HT-29 (cell line): ENCODE data around the gene D2HGDH. TPM values are rescaled to one million over a fixed set of nuclear protein-coding genes. Genes with fewer than 3 reads are reported as not detected.
"Not testable (repeated sequence)": the region's sequence is repeated elsewhere in the genome, so short reads cannot be mapped to it uniquely, and the experiment has no call there.

ENCODE experiments used
- DNase-seq: peaks from one replicate; pipeline ENCODE4 v3.0.0-alpha.2; 2015; ENCODE audit warnings: low spot score
- total RNA-seq: library from RNA; depleted of rRNA; stranded (reverse); fragments of >200 nt; shearing (Covaris generic); gene quantifications from 2 replicates; pipeline ENCODE4 v1.2.3, GENCODE V29; 2014

The D2HGDH gene
- total RNA-seq, 1 experiment from 2014 or later: 53.7 TPM

DNA sequence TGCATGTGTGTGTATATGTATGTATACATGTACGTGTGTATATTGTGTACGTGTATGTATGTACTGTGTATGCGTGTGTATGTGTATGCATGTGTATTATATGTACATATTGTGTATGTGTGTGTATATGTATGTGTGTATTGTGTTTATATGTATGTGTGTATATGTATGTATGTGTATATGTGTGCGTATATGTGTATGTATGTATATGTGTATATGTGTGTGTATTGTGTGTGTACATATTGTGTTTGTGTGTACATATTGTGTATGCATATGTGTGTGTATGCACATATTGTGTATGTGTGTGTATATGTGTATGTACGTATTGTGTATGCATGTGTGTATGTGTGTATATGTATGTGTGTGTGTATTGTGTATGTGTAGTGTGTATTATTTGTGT lies 59.0 kb downstream of the D2HGDH start:
- no peak for DNase-seq

- no peak for DNase-seq
Measured at GRCh38 chr2:241794250-241794823, 59.9 kb downstream of the D2HGDH start.

- DNase-seq: no peak
Measured at GRCh38 chr2:241795021-241795999, 60.9 kb downstream of the D2HGDH start.

DNA sequence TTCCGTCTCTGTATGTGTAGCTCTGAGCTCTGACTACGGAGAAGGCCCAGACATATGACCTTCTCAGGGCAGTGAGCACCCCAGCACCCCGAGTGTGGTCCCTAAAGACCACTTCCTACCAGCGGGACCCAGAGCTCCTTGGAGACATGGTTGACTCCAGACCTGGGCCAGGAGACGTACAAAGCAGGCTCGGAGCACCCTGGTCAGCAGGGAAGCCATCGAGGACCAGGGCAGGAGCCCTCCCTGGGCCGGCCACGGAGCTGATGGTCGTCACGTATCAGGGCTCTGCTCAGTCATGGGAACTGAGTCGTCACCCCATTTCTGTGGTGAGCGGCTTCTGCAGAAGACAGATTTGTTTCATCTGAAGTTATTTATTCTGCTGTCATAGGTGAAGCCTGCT lies 61.8 kb downstream of the D2HGDH start:
- no peak for DNase-seq

- no peak for DNase-seq
Measured at GRCh38 chr2:241796610-241797138, 62.2 kb downstream of the D2HGDH start.

DNA sequence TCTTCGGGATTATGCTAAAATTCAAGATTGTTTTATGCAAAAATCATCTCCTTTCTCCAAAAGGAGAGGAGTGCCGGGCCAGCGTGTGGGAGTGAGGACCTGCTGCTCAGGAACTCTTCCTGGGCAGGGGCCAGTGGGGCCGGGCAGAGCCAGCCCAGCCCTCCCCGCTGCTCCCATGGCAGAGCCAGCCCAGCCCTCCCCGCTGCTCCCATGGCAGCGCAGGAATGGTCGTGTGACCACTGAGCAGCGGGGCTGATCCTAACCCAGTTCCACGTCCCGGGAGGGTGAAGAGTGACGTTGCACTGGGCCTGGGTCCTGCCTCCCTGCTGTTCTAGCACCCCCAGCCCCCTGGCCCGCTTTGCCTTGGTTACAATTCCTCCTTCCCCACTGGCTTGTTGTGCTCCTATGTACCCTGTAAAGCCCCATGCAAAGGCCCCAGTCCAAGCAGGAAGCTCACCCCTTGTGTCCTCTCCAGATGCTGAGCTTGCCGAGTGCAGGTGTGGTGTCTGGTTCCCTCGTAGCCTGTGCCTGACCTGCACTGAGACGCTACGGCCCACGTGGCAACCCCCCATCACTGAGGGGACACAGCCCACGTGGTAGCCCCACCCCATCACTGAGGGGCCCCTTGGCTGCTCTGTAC lies 63.1 kb downstream of the D2HGDH start:
- DNase-seq: no peak

DNA sequence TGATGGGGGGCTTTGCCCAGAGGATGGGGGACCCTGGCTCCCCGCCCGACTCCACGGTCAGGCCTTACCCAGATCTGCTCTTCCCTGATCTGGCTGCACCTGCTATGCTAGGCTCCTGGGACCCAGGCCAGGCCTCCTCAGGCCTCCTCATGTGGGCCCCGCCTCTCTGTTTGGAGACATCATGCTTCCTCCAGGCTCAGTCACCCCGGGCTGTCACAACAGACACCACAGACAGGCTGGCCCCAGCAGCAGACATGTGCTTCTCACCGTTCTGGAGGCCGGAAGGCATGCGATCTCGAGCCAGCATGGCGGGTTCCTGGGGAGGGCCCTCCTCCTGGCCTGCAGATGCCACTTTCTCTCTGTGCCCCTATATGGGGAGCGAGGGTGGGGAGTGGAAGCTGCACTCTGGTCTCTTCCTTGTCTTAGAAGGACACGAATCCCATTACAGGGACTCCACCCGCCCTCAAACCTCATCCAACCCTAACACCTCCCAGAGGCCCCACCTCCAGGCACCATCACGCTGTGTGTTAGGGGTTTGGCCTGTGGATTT lies 63.7 kb downstream of the D2HGDH start:
- DNase-seq: no peak

- DNase-seq: no peak
Measured at GRCh38 chr2:241798631-241799521, 64.4 kb downstream of the D2HGDH start.

DNA sequence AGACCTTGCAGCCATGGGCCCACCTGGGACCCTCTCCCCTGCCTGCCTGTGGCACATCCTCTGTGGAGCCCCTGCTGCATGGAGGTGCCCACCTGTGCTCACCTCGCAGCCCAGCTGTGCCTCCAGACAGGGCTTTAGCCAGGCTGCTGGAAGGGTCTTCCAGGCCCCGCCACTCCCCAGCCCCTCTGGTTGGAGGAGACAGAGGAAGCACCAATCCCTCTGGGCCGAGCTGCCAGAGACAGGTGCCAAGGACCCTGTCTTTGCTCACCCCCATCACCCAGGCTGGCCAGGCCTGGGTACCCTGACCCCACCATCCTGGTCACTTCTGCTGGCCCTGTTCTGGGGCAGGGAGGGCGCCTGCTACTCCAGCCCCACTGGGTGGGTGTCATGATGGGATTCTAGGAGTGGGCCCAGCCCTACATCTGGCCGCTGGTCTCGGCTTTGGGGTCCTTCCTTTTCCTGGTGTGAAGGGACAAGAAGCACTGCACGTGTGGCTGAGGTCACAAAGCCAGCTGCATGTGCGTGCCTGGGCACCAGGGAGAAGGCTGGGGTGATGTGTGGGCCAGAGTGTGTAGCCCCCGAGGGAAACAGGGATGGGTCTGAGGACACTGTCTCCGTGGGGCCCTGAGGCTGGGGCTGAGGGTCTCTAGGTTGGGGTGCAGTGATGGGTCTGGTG lies 65.2 kb downstream of the D2HGDH start:
- DNase-seq: no peak

- DNase-seq: not testable (repeated sequence)
Measured at GRCh38 chr2:241800198-241800903, 65.9 kb downstream of the D2HGDH start.

DNA sequence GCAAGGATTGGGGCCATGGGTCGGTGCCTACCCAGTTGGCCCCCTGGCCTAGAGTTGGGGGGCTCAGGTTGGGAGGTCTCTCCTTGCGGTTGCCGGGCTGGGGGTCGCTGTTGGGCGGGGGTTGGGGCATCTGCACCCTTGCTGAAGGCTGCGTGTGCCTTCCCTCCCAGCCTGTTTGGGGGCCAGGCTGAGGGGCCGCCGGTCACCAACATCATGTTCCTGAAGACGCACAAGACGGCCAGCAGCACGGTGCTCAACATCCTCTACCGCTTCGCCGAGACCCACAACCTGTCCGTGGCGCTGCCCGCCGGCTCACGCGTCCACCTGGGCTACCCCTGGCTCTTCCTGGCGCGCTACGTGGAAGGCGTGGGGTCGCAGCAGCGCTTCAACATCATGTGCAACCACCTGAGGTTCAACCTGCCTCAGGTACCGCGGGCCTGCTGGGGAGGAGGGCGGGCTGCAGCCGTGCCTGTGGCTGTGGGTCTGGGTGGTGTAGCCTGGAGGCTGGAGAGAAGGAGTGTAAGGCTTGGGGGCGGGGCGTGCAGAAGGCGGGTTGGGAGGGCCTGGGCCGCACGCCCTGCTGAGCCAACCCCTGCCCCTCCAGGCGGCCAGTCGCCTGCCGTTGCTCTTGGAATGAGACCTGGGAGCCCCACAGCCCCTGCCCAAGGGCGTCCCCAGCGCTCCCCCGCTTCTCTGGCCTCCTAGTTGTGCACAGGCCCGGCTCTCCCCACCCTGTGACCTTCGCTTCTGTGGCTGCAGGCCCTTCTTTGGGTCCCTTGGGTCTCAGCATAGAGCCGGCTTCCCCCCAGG lies 67.4 kb downstream of the D2HGDH start:
- DNase-seq: no peak

- DNase-seq: no peak
Measured at GRCh38 chr2:241802421-241803318, 68.2 kb downstream of the D2HGDH start.

- no peak for DNase-seq
Measured at GRCh38 chr2:241803387-241804325, 69.2 kb downstream of the D2HGDH start.

GRCh38 chr2:241804326-241805229 lies 70.1 kb downstream of the D2HGDH start:
- DNase-seq: no peak

- not testable (repeated sequence) for DNase-seq
Measured at GRCh38 chr2:241806217-241806616, 71.8 kb downstream of the D2HGDH start.
